ENCODE data around the gene STK25. TPM values are rescaled to one million over a fixed set of nuclear protein-coding genes. Genes with fewer than 3 reads are reported as not detected.

The STK25 gene
- total and polyA plus RNA-seq, 2 experiments from 2014 or later = 183 to 192 TPM

GRCh38 chr2:241554610-241555322, 46.4 kb upstream of the STK25 start:
- Histone ChIP-seq H3K4me3 (no peak overlapping the region), H3K27ac (no peak overlapping the region), H3K36me3 (replicated peaks; ENCODE audit: insufficient read depth, low read depth) (no peaks in the 10 kb centered on the region), H2AFZ (no peak overlapping the region), H4K20me1 (ENCODE audit: insufficient read depth, poor library complexity, severe bottlenecking) (no peaks in the 10 kb centered on the region), H3K4me1 (ENCODE audit: insufficient read depth) (peaks cover 20% of the 10 kb centered on the region), H3K4me2 (no peak overlapping the region), H3K9me3 (ENCODE audit: low read depth) (peaks cover 3% of the 10 kb centered on the region), H3K9me2 (replicated peaks; ENCODE audit: insufficient read depth) (no peaks in the 10 kb centered on the region), H3K79me2 (peaks cover 6% of the 10 kb centered on the region), H3K27me3 (no peaks in the 10 kb centered on the region)
- 91% methylated on average over 7 of the region's 7 CpGs for WGBS (ENCODE audit: low lambda C conversion rate, missing lambda C conversion rate)
- TF ChIP-seq EZH2phosphoT487 (IDR thresholded peaks at IDR 0.05; ENCODE audit: low read depth, severe bottlenecking, unreplicated experiment) = no peak
- TF ChIP-seq CTCF (IDR thresholded peaks at IDR 0.05; ENCODE audit: poor library complexity) = no peak
- no peak for TF ChIP-seq EZH2 (IDR thresholded peaks at IDR 0.05; ENCODE audit: borderline replicate concordance)
- DNase-seq (ENCODE audit: low spot score) = no peak

GRCh38 chr2:241553981-241554380, 45.6 kb upstream of the STK25 start:
- no peak overlapping the region for H2AFZ ChIP-seq
- H3K9me2 ChIP-seq (replicated peaks; ENCODE audit: insufficient read depth) = no peaks in the 10 kb centered on the region
- H3K4me2 ChIP-seq = no peak overlapping the region
- peaks cover 20% of the 10 kb centered on the region for H3K4me1 ChIP-seq (ENCODE audit: insufficient read depth)
- no peak for DNase-seq (ENCODE audit: low spot score)
- H3K79me2 ChIP-seq = no peaks in the 10 kb centered on the region
- H3K27ac ChIP-seq = no peak overlapping the region
- 84% methylated on average over 6 of the region's 6 CpGs for WGBS (ENCODE audit: low lambda C conversion rate, missing lambda C conversion rate)
- peaks cover 3% of the 10 kb centered on the region for H3K9me3 ChIP-seq (ENCODE audit: low read depth)
- H3K36me3 ChIP-seq (replicated peaks; ENCODE audit: insufficient read depth, low read depth) = no peaks in the 10 kb centered on the region
- TF ChIP-seq EZH2 (IDR thresholded peaks at IDR 0.05; ENCODE audit: borderline replicate concordance) = no peak
- no peak for TF ChIP-seq EZH2phosphoT487 (IDR thresholded peaks at IDR 0.05; ENCODE audit: low read depth, severe bottlenecking, unreplicated experiment)
- no peak for TF ChIP-seq CTCF (IDR thresholded peaks at IDR 0.05; ENCODE audit: poor library complexity)
- no peaks in the 10 kb centered on the region for H3K27me3 ChIP-seq
- no peak overlapping the region for H3K4me3 ChIP-seq
- H4K20me1 ChIP-seq (ENCODE audit: insufficient read depth, poor library complexity, severe bottlenecking) = no peaks in the 10 kb centered on the region

GRCh38 chr2:241553512-241553830, 45.1 kb upstream of the STK25 start:
- peaks cover 20% of the 10 kb centered on the region for H3K4me1 ChIP-seq (ENCODE audit: insufficient read depth)
- H3K9me2 ChIP-seq (replicated peaks; ENCODE audit: insufficient read depth) = no peaks in the 10 kb centered on the region
- no peaks in the 10 kb centered on the region for H3K36me3 ChIP-seq (replicated peaks; ENCODE audit: insufficient read depth, low read depth)
- 93% methylated on average over 12 of the region's 12 CpGs for WGBS (ENCODE audit: low lambda C conversion rate, missing lambda C conversion rate)
- no peak overlapping the region for H3K4me3 ChIP-seq
- no peak overlapping the region for H3K4me2 ChIP-seq
- no peak overlapping the region for H3K27ac ChIP-seq
- H3K9me3 ChIP-seq (ENCODE audit: low read depth) = peaks cover 3% of the 10 kb centered on the region
- DNase-seq (ENCODE audit: low spot score) = no peak
- TF ChIP-seq EZH2phosphoT487 (IDR thresholded peaks at IDR 0.05; ENCODE audit: low read depth, severe bottlenecking, unreplicated experiment) (no peak), CTCF (IDR thresholded peaks at IDR 0.05; ENCODE audit: poor library complexity) (no peak), EZH2 (IDR thresholded peaks at IDR 0.05; ENCODE audit: borderline replicate concordance) (no peak)
- H3K79me2 ChIP-seq = no peaks in the 10 kb centered on the region
- no peak overlapping the region for H2AFZ ChIP-seq
- H3K27me3 ChIP-seq = no peaks in the 10 kb centered on the region
- no peaks in the 10 kb centered on the region for H4K20me1 ChIP-seq (ENCODE audit: insufficient read depth, poor library complexity, severe bottlenecking)
